ENCODE results near the gene NDUFAB1. TPM values are rescaled to one million over a fixed set of nuclear protein-coding genes. Genes with fewer than 3 reads are reported as not detected.

Gene NDUFAB1
- total RNA-seq, 1 experiment from 2014 or later, result 136 TPM

DNA sequence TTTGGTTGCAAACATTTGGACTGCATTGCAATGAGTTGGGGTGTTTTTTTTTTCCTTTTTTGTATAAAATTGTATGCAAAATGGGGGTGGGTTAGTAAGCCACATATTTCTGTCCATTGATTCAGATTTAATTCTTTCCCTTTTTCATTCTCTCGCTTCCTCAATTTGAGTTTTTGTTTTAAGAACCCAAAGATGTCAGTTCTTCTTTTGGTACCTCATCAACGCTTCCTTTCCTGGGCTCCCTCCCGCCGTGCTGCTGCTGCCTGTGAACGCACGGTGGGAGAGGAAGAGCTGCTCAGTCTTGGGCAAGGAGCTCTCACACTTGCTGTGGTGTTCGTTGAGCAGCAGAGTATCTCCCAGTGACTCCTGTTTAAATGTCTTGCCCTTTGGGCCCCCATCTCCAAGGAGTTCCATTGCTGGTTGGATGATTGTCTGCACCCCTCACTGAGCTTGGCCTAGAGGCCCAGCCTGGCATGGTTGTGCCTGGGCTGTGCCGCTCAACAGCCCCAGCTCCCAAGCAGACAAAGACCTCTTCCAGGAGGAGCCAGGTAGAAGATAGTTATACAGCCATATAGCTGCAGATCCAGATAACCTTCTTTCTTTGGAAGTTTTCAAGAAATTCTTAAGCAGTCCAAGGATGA, 25.0 kb downstream of the NDUFAB1 start:
- no peaks in the 10 kb centered on the region for H3K9me3 ChIP-seq (ENCODE audit: insufficient read depth, low read depth)
- no peak overlapping the region for H3K27ac ChIP-seq
- ChIA-PET CTCF (no interaction called here), POLR2A (ENCODE audit: unreplicated experiment) (no interaction called here)
- H3K4me1 ChIP-seq (replicated peaks; ENCODE audit: insufficient read depth), result no peaks in the 10 kb centered on the region
- intact Hi-C loops (cut with micrococcal nuclease; ENCODE audit: unreplicated experiment), result no loop called here
- peaks cover 19% of the 10 kb centered on the region for H3K36me3 ChIP-seq (ENCODE audit: low read depth)
- no peaks in the 10 kb centered on the region; the same call in 1 of the 2 replicates for H3F3A ChIP-seq (ENCODE audit: insufficient read depth, low read depth)
- no peak overlapping the region for H3K4me2 ChIP-seq
- no peak for TF ChIP-seq EZH2 (IDR thresholded peaks at IDR 0.05; ENCODE audit: low read depth)
- TF ChIP-seq, protein P1, sequence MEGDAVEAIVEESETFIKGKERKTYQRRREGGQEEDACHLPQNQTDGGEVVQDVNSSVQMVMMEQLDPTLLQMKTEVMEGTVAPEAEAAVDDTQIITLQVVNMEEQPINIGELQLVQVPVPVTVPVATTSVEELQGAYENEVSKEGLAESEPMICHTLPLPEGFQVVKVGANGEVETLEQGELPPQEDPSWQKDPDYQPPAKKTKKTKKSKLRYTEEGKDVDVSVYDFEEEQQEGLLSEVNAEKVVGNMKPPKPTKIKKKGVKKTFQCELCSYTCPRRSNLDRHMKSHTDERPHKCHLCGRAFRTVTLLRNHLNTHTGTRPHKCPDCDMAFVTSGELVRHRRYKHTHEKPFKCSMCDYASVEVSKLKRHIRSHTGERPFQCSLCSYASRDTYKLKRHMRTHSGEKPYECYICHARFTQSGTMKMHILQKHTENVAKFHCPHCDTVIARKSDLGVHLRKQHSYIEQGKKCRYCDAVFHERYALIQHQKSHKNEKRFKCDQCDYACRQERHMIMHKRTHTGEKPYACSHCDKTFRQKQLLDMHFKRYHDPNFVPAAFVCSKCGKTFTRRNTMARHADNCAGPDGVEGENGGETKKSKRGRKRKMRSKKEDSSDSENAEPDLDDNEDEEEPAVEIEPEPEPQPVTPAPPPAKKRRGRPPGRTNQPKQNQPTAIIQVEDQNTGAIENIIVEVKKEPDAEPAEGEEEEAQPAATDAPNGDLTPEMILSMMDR (conservative IDR thresholded peaks at IDR 0.05), result no peak
- H2AFZ ChIP-seq, result no peak overlapping the region
- H4K20me1 ChIP-seq (ENCODE audit: insufficient read depth), result no peaks in the 10 kb centered on the region; the same call in none of the 2 replicates
- H3K27me3 ChIP-seq (ENCODE audit: insufficient read depth, low read depth), result no peaks in the 10 kb centered on the region
- H3K9me2 ChIP-seq (ENCODE audit: insufficient read depth), result no peaks in the 10 kb centered on the region
- no peak overlapping the region for H3K4me3 ChIP-seq
- H3K79me2 ChIP-seq (ENCODE audit: low read depth), result no peaks in the 10 kb centered on the region
- BruUV-seq (replicated peaks), result no TSS peak
- no peak for DNase-seq

DNA sequence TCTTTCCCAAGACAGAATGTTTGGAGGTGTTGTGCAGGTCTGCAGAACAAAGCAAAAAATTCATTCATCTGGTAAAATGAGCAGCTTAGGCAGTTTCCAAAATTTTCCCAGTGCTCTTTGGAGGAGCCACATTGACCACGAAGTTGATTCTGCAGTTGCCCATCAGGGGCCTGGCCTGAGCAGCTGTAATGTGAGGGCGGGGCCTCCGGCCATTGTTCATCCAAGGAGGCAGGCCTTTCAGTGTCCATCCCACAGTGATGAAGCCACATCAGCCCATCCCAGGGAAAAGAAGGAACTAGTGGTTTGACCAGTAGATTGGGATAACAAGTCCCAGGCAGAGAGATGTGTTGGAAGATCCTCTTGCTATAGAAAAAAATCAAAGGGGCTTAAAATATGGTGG, 28.5 kb downstream of the NDUFAB1 start:
- intact Hi-C loops (cut with micrococcal nuclease; ENCODE audit: unreplicated experiment), result no loop called here
- H3K4me1 ChIP-seq (replicated peaks; ENCODE audit: insufficient read depth), result no peaks in the 10 kb centered on the region
- DNase-seq, result no peak
- no TSS peak for BruUV-seq (replicated peaks)
- H3K4me2 ChIP-seq, result no peak overlapping the region
- H3F3A ChIP-seq (ENCODE audit: insufficient read depth, low read depth), result no peaks in the 10 kb centered on the region
- no peak overlapping the region for H3K27ac ChIP-seq
- CTCF ChIA-PET, result no interaction called here
- H3K4me3 ChIP-seq, result no peak overlapping the region
- H2AFZ ChIP-seq, result no peak overlapping the region
- H3K9me3 ChIP-seq (ENCODE audit: insufficient read depth, low read depth), result no peaks in the 10 kb centered on the region
- H3K27me3 ChIP-seq (ENCODE audit: insufficient read depth, low read depth), result no peaks in the 10 kb centered on the region
- TF ChIP-seq EZH2 (IDR thresholded peaks at IDR 0.05; ENCODE audit: low read depth), result no peak
- TF ChIP-seq, protein P1 (conservative IDR thresholded peaks at IDR 0.05), result no peak
- H3K9me2 ChIP-seq (ENCODE audit: insufficient read depth), result no peaks in the 10 kb centered on the region
- H4K20me1 ChIP-seq (ENCODE audit: insufficient read depth), result no peaks in the 10 kb centered on the region; the same call in 1 of the 2 replicates
- no peaks in the 10 kb centered on the region for H3K79me2 ChIP-seq (ENCODE audit: low read depth)
- peaks cover 30% of the 10 kb centered on the region for H3K36me3 ChIP-seq (ENCODE audit: low read depth)
- POLR2A ChIA-PET (ENCODE audit: unreplicated experiment), result no interaction called here

DNA sequence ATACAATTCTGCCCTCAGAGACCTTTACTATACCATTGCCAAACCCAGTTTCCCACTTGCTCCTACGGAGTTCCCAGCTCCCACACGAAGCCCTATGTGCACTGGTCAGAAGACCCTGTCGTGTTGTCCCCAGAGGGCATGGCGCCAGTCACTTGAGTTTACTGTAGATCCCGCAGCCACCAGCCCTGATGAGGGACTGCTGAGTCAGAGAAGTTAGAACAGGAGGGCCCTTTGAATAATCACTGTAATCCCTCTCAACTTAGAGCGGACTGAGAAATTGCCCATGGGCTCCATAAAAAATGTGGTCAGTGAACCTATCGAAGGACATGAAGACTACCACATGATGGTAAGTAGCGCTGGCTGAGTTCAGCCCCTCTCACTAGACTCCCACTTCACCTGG, 29.4 kb downstream of the NDUFAB1 start:
- Histone ChIP-seq H3K4me1 (replicated peaks; ENCODE audit: insufficient read depth) (no peaks in the 10 kb centered on the region), H3K4me2 (no peak overlapping the region), H2AFZ (no peak overlapping the region), H3K36me3 (ENCODE audit: low read depth) (peaks cover 30% of the 10 kb centered on the region), H3K27me3 (ENCODE audit: insufficient read depth, low read depth) (no peaks in the 10 kb centered on the region), H3K27ac (no peak overlapping the region), H3K4me3 (no peak overlapping the region), H3K9me2 (ENCODE audit: insufficient read depth) (no peaks in the 10 kb centered on the region), H3K9me3 (ENCODE audit: insufficient read depth, low read depth) (no peaks in the 10 kb centered on the region), H3F3A (ENCODE audit: insufficient read depth, low read depth) (no peaks in the 10 kb centered on the region), H3K79me2 (ENCODE audit: low read depth) (no peaks in the 10 kb centered on the region), H4K20me1 (ENCODE audit: insufficient read depth) (peaks cover 2% of the 10 kb centered on the region; the same call in 1 of the 2 replicates)
- CTCF ChIA-PET, result no interaction called here
- DNase-seq, result no peak
- BruUV-seq (replicated peaks), result no TSS peak
- POLR2A ChIA-PET (ENCODE audit: unreplicated experiment), result no interaction called here
- intact Hi-C loops (cut with micrococcal nuclease; ENCODE audit: unreplicated experiment), result no loop called here
- TF ChIP-seq, protein P1 (conservative IDR thresholded peaks at IDR 0.05), result no peak
- no peak for TF ChIP-seq EZH2 (IDR thresholded peaks at IDR 0.05; ENCODE audit: low read depth)

All from PC-9 (cell line).